Measurements from ENCODE around the gene LMNA.

The LMNA gene

DNA sequence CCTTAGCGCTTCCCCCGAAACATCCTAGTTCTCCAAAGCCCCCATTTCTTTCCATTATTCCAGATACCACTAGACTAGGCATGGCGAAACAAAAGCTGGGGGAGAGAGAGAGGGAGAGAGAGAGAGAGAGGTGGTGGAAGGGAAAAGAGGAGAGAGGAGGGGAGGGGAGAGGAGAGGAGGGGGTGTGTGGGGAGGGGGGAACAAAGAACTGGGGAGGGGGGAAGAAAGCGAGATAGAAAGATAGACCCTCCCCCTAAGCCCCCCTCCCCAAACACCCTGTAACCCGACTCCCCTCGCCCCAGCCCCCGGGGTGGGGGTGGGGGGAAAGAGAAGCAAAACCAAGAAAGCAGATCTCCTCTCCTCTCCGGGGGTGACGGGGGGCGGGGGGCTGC, 32.6 kb upstream of the LMNA start:
- no peak overlapping the region for H3K27ac ChIP-seq (ENCODE audit: low read depth, low read length)
- no peaks in the 10 kb centered on the region for H3K79me2 ChIP-seq (ENCODE audit: control insufficient read depth, insufficient read depth, low read length, unreplicated experiment)

DNA sequence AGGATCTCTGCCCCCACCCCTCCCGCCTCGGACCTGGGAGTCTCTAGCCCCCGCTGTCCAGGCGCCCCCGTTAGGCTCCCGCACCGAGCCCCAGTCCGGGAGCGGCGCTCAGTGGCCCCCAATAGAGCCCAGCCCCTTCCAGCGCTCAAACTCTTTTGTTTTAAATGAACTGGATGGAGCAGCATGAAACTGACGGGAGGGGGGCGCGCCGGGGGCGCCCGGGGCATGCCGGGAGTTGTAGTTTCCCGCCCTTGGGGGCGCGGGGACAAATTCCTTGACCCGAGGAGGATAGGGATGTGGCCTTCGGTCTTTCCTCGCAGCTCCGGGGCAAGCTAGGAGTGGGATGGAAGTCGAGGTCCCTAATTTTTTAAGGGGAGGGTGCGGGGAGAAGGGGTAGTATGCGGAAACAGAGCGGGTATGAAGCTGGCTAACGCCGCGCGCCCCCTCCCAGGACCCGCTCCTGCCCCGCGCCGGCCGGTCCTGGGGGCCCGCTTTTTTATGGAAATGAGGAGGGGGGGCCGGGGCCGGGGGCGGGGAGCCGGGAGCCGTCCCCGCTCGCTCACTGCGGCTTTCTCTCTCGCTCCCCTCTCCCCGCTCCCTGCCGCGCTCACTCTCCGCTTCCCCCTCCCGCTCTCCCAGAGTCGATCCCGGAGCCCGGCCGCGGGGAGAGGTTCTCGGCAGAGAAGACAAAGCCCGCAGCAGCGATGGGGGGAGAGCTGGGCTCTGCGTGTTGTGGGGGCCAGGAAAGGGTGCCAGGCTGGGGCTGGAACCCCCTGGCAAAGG, 32.0 kb upstream of the LMNA start, which contains the start of gene MEX3A:
Gene MEX3A, minus strand, starts transcription at position 157 of the 783 bp plus-strand sequence. CDS start 467 bp downstream, outside the sequence.
- H3K79me2 ChIP-seq (ENCODE audit: control insufficient read depth, insufficient read depth, low read length, unreplicated experiment), result no peaks in the 10 kb centered on the region
- H3K27ac ChIP-seq (ENCODE audit: low read depth, low read length), result no peak within 1 kb of the TSS
- H3K4me3 ChIP-seq (ENCODE audit: low read depth, low read length), result peak within 1 kb of the TSS; percentile 82
- H3K27me3 ChIP-seq (ENCODE audit: insufficient read depth, low read length), result no peaks in the 10 kb centered on the region
- peaks cover 11% of the 10 kb centered on the region for H3K4me1 ChIP-seq (ENCODE audit: control insufficient read depth, insufficient read depth, low read length, unreplicated experiment)
- peak within 1 kb of the TSS; percentile 77 for H2AFZ ChIP-seq (ENCODE audit: low read length, unreplicated experiment)
- no peaks in the 10 kb centered on the region for H3K36me3 ChIP-seq (ENCODE audit: insufficient read depth, low read length)

More for the DNA sequence above, 32.6 kb upstream of the LMNA start:
- Histone ChIP-seq H3K36me3 (ENCODE audit: insufficient read depth, low read length) (no peaks in the 10 kb centered on the region), H3K4me3 (ENCODE audit: low read depth, low read length) (peak overlapping the region; percentile 82), H3K27me3 (ENCODE audit: insufficient read depth, low read length) (no peaks in the 10 kb centered on the region), H2AFZ (ENCODE audit: low read length, unreplicated experiment) (peak overlapping the region; percentile 74), H3K4me1 (ENCODE audit: control insufficient read depth, insufficient read depth, low read length, unreplicated experiment) (peaks cover 11% of the 10 kb centered on the region)

DNA sequence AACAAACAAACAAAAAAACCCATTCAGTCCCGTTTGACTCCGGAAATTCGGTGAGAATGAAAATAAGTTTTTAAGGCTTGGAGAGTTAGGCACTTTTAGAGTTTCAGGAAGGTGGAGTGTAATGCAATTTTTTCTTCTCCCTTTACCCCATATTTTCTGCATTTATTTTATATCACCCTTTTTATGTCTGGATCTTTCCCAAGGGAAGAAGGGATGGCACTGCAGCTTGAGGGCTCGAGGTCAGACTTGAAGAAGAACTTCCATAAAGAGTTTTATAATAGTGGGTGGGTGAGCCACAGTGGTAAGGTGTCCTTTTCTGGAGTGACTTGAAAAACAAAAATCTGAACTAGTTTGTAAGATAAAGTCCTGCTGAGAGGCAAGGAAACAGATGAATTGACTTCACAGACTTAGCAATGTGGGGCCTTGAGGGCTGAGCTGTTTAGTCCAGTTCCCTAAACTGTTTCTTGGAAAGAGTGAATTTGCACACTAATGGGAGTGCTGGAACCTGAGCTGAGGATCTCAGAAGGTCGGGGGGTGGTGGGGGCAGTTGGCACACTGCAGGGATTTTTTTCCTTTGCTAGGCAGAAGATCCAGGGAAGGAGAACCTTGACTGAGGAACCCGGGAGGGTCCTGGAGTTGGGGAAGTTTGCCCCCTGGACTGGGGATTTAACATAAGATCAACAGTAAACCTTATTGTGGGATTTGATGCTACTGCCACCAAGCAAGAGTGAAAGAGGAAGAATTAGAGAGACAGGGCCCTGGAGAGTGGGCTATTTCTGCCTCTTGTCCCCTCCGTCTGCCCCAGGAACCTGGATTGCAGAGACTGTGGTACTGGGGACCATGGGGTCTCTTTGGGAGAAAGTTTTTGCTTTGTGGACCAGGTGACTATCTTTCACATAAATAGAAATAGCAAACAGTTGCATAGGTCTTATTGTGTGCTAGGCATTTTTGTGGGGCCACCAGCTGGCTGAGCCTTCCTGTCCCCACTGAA, 30.4 kb upstream of the LMNA start:
- no peak overlapping the region for H2AFZ ChIP-seq (ENCODE audit: low read length, unreplicated experiment)
- no peak overlapping the region; the same call in 1 of the 2 replicates for H3K4me3 ChIP-seq (ENCODE audit: low read depth, low read length)
- no peak overlapping the region for H3K27ac ChIP-seq (ENCODE audit: low read depth, low read length)
- no peaks in the 10 kb centered on the region for H3K27me3 ChIP-seq (ENCODE audit: insufficient read depth, low read length)
- H3K36me3 ChIP-seq (ENCODE audit: insufficient read depth, low read length), result no peaks in the 10 kb centered on the region
- H3K4me1 ChIP-seq (ENCODE audit: control insufficient read depth, insufficient read depth, low read length, unreplicated experiment), result peaks cover 11% of the 10 kb centered on the region
- no peaks in the 10 kb centered on the region for H3K79me2 ChIP-seq (ENCODE audit: control insufficient read depth, insufficient read depth, low read length, unreplicated experiment)

DNA sequence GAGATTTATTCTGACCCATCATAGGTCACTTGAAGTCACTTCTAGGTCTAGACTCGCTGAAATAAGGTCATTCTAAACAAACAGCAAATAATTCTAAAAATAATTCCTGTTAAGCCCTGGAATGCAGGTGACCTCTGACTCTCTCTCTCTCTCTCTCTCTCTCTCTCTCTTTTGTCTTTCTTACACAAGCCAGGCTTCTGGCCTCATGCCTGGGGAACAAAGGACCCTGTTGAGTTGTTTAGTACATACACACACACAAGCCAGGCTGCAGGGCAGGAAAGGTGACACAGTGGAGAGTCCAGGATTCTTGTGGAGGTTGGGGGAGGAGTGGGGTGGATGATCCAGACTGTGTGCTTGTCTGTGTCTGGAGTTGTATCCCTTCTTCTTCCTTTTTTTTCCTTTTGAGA, 28.3 kb upstream of the LMNA start:
- H3K79me2 ChIP-seq (ENCODE audit: control insufficient read depth, insufficient read depth, low read length, unreplicated experiment), result no peaks in the 10 kb centered on the region
- H3K4me3 ChIP-seq (ENCODE audit: low read depth, low read length), result no peak overlapping the region
- no peak overlapping the region for H2AFZ ChIP-seq (ENCODE audit: low read length, unreplicated experiment)
- peaks cover 6% of the 10 kb centered on the region for H3K4me1 ChIP-seq (ENCODE audit: control insufficient read depth, insufficient read depth, low read length, unreplicated experiment)
- no peaks in the 10 kb centered on the region for H3K36me3 ChIP-seq (ENCODE audit: insufficient read depth, low read length)
- no peaks in the 10 kb centered on the region for H3K27me3 ChIP-seq (ENCODE audit: insufficient read depth, low read length)
- H3K27ac ChIP-seq (ENCODE audit: low read depth, low read length), result no peak overlapping the region

DNA sequence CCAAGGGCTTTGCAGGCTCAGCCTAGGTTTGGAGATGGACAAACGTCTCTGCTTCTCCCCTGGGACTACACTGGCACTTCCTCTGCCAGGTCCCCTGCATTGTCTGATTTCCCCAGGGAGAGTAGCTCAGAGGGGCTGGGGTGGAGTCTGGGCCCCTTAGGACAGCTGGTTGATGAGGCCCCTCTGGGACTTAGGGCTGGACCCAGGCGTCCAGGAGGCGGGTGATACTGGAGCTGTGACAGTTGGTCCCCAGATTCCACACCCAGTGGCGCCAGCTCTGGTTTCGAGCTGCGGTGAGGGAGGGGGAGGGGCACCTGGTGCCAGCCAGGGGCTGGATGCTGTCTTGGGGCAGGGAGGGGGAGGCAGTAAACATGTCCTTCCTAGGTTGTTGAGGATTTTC, 24.8 kb upstream of the LMNA start:
- no peak overlapping the region for H2AFZ ChIP-seq (ENCODE audit: low read length, unreplicated experiment)
- H3K36me3 ChIP-seq (ENCODE audit: insufficient read depth, low read length), result no peaks in the 10 kb centered on the region
- H3K4me1 ChIP-seq (ENCODE audit: control insufficient read depth, insufficient read depth, low read length, unreplicated experiment), result peaks cover 6% of the 10 kb centered on the region
- H3K27ac ChIP-seq (ENCODE audit: low read depth, low read length), result no peak overlapping the region
- H3K27me3 ChIP-seq (ENCODE audit: insufficient read depth, low read length), result no peaks in the 10 kb centered on the region
- no peak overlapping the region for H3K4me3 ChIP-seq (ENCODE audit: low read depth, low read length)
- H3K79me2 ChIP-seq (ENCODE audit: control insufficient read depth, insufficient read depth, low read length, unreplicated experiment), result no peaks in the 10 kb centered on the region

DNA sequence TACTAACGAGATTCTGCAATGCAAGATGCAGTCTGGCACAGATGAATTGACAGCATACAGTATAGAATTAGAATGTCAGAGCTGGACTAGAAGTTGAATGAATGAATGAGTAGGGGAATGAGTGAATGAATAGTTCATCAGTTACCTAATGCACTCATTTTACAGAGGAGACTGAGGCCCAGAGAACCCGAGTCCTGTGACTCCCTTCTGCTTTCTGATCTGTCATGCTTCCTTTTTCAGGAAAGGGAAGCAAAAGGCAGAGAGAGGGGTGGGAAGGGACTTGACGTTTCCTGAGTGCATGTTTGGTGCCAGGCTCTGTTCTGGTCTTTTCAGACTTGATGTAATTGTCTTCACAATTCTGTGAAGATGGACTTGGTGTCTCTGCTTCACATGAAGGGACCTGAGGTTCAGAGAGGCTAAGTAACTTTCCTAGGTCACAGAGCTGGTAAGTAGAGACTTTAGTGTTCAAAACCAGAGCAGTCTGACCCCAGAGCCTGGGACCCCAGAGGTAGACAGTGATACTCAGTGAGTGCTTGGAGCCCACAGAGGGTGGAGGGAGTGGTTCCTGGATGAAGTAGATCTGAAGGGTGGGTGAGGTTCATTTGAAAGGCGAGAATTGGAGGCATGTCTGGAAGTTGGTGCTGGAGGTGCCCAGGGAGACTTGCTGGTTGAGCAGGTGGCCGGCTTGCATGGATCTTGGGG, 24.2 kb upstream of the LMNA start:
- peaks cover 6% of the 10 kb centered on the region for H3K4me1 ChIP-seq (ENCODE audit: control insufficient read depth, insufficient read depth, low read length, unreplicated experiment)
- H3K27me3 ChIP-seq (ENCODE audit: insufficient read depth, low read length), result no peaks in the 10 kb centered on the region
- no peak overlapping the region for H2AFZ ChIP-seq (ENCODE audit: low read length, unreplicated experiment)
- H3K4me3 ChIP-seq (ENCODE audit: low read depth, low read length), result no peak overlapping the region
- no peaks in the 10 kb centered on the region for H3K79me2 ChIP-seq (ENCODE audit: control insufficient read depth, insufficient read depth, low read length, unreplicated experiment)
- no peak overlapping the region for H3K27ac ChIP-seq (ENCODE audit: low read depth, low read length)
- H3K36me3 ChIP-seq (ENCODE audit: insufficient read depth, low read length), result no peaks in the 10 kb centered on the region

DNA sequence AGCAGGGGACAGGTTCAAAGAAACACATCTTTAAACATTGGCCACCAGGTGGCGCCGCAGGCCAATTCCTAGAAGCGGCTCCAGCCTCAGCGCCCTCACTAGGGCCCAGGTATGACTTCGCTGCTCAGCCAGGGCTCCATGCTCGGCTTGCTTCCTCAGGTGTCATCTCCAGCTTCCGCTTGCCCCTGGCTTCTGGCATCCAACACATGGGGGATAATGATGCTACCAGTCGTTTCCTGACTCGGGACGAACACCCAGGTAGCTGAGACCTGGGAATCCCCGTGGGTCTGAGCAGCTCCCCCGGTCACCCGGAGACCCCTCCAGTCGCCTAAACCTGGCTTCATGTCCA, 23.7 kb upstream of the LMNA start:
- Histone ChIP-seq H3K27ac (ENCODE audit: low read depth, low read length) (no peak overlapping the region), H3K4me3 (ENCODE audit: low read depth, low read length) (no peak overlapping the region), H3K4me1 (ENCODE audit: control insufficient read depth, insufficient read depth, low read length, unreplicated experiment) (peaks cover 9% of the 10 kb centered on the region), H3K27me3 (ENCODE audit: insufficient read depth, low read length) (no peaks in the 10 kb centered on the region), H3K79me2 (ENCODE audit: control insufficient read depth, insufficient read depth, low read length, unreplicated experiment) (no peaks in the 10 kb centered on the region), H2AFZ (ENCODE audit: low read length, unreplicated experiment) (no peak overlapping the region), H3K36me3 (ENCODE audit: insufficient read depth, low read length) (no peaks in the 10 kb centered on the region)

DNA sequence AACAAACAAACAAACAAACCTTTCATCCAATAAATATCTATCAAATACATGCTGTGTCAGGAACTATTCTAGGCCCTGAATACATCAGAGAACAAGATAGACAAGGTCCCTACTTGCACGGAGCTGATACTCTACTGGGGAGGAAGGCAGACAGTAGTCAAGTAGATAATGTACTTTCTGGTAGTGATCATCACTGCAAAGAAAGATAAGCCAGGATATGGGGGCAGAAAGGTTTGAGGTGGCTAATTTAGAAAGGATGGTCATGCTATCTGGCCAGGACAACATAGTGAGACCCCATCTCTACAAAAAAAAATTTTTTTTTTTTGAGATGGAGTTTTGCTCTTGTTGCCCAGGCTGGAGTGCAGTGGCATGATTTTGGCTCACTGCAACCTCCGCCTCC, 22.9 kb upstream of the LMNA start:
- H3K4me1 ChIP-seq (ENCODE audit: control insufficient read depth, insufficient read depth, low read length, unreplicated experiment), result peaks cover 12% of the 10 kb centered on the region

DNA sequence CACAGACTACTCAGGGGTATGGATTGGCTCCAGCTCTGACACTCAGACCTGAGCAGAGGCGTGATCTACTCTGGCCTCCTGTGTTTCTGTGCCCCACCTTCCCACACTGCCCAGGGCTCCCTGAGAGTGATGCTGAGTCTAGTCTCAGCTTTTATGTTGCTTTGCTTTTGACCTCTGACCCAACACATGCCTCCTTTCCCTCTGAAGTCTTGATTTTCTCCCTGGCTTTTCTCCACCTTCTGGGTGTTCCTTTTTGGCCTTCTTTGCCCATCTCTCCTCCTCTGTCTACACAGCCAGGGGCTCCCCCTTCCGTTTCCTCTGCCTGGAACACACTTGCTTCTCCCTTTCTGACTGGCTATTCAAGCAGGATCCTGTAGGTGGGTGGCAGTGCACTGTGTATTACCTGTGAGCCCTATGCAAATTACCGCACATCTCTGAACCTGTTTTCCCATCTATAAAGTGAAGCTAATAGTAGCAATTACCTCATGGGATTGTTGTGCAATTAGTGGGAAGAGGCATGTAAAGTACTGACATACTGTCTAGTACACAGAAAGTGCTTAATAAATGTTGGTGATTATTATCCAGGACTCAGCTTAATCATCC, 18.5 kb upstream of the LMNA start:
- no peaks in the 10 kb centered on the region for H3K79me2 ChIP-seq (ENCODE audit: control insufficient read depth, insufficient read depth, low read length, unreplicated experiment)
- H3K36me3 ChIP-seq (ENCODE audit: insufficient read depth, low read length), result no peaks in the 10 kb centered on the region
- H3K27ac ChIP-seq (ENCODE audit: low read depth, low read length), result peak overlapping the region; percentile 99
- no peak overlapping the region for H3K4me3 ChIP-seq (ENCODE audit: low read depth, low read length)
- no peaks in the 10 kb centered on the region for H3K27me3 ChIP-seq (ENCODE audit: insufficient read depth, low read length)
- no peak overlapping the region for H2AFZ ChIP-seq (ENCODE audit: low read length, unreplicated experiment)
- H3K4me1 ChIP-seq (ENCODE audit: control insufficient read depth, insufficient read depth, low read length, unreplicated experiment), result peaks cover 33% of the 10 kb centered on the region

More for the DNA sequence above, 22.9 kb upstream of the LMNA start:
- Histone ChIP-seq H3K27ac (ENCODE audit: low read depth, low read length) (no peak overlapping the region), H2AFZ (ENCODE audit: low read length, unreplicated experiment) (no peak overlapping the region), H3K27me3 (ENCODE audit: insufficient read depth, low read length) (no peaks in the 10 kb centered on the region), H3K79me2 (ENCODE audit: control insufficient read depth, insufficient read depth, low read length, unreplicated experiment) (no peaks in the 10 kb centered on the region), H3K4me3 (ENCODE audit: low read depth, low read length) (no peak overlapping the region), H3K36me3 (ENCODE audit: insufficient read depth, low read length) (no peaks in the 10 kb centered on the region)

Measured in ACC112 (cell line).